ENCODE data around the gene CCNQ. TPM values are rescaled to one million over a fixed set of nuclear protein-coding genes. Genes with fewer than 3 reads are reported as not detected.

The CCNQ gene
- 15.9 TPM for total RNA-seq

DNA sequence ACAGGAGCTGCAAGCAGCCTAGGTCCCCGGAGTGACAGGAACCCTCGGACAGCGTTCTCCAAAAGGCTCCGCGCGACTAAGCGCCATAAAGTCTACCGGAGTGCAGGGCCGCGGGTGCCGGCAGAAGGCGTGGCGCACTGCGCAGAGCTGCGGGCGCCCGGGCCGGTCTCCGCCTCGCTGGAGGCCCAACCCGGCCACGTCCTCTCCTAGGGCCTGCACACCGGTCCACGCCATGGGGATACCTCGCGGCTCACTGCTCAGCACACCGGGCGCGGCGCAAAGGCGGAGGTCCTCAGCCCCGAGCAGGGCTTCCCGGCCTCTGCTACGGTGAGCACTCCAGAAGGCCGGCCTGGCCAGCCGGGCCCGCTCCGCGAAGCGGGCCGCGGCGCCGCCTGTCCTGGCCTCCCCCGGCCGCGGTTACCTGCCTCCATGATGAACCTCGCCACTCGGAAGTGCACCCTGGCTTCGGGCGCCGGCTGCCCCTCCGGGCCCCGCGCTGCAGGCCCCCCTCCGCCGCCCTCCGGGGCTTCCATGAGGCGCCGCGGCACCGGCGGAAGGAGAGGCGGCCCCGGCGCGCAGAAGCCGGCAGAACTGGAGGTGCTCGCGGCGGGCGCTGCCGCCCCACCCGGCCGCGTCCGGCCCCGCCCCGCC, at the start of gene CCNQ:
CCNQ (minus strand) TSS at position 599 of the 651 bp plus-strand sequence; CDS start at position 533, 66 bp downstream.

GRCh38 chrX:153646620-153647373, 47.9 kb upstream of the CCNQ start, which contains the start of gene DUSP9:
Gene DUSP9, plus strand, starts transcription at chrX:153647203. Its CDS starts 751 bp downstream, at chrX:153647954.

Other genes starting within 250 kb of the CCNQ start
- gene PNMA6E, start 197.8 kb downstream of the CCNQ start, total RNA-seq = not detected
- 0.60 TPM for gene ZFP92, start 187.7 kb downstream of the CCNQ start, total RNA-seq
- 0.27 TPM for gene TREX2, start 153.1 kb downstream of the CCNQ start, total RNA-seq
- 24.6 TPM for gene HAUS7, start 128.6 kb downstream of the CCNQ start, total RNA-seq
- 106 TPM for gene BGN, start 104.2 kb downstream of the CCNQ start, total RNA-seq
- 3.7 TPM for gene ATP2B3, start 81.5 kb downstream of the CCNQ start, total RNA-seq
- not detected for gene DUSP9, start 48.1 kb upstream of the CCNQ start, total RNA-seq
- 29.3 TPM for gene PNCK, start 74.7 kb upstream of the CCNQ start, total RNA-seq
- 44.7 TPM for gene SLC6A8, start 88.8 kb upstream of the CCNQ start, total RNA-seq
- 57.0 TPM for gene BCAP31, start 125.2 kb upstream of the CCNQ start, total RNA-seq
- 13.4 TPM for gene ABCD1, start 125.7 kb upstream of the CCNQ start, total RNA-seq
- 7.3 TPM for gene PLXNB3, start 165.1 kb upstream of the CCNQ start, total RNA-seq
- gene SRPK3, start 181.9 kb upstream of the CCNQ start, total RNA-seq = 6.9 TPM
- gene IDH3G, start 195.2 kb upstream of the CCNQ start, total RNA-seq = 54.5 TPM
- gene SSR4, start 195.5 kb upstream of the CCNQ start, total RNA-seq = 53.0 TPM
- 44.0 TPM for gene PDZD4, start 231.4 kb upstream of the CCNQ start, total RNA-seq